Astrocyte (in vitro differentiated cells and primary cell): ENCODE data around the gene MRPL20.

Experiments
- CTCF ChIP-seq: IDR thresholded peaks from 2 replicates; pipeline ENCODE4 v1.5.1; 2011; ENCODE audit warnings: low read depth, mild to moderate bottlenecking, inconsistent platforms, low read length, moderate library complexity; ENCODE audit not compliant: insufficient read depth
- EZH2 ChIP-seq: IDR thresholded peaks from 2 replicates; pipeline ENCODE4 v1.6.1; 2012; ENCODE audit warnings: mild to moderate bottlenecking, low read length, inconsistent platforms; ENCODE audit not compliant: insufficient read depth

DNA sequence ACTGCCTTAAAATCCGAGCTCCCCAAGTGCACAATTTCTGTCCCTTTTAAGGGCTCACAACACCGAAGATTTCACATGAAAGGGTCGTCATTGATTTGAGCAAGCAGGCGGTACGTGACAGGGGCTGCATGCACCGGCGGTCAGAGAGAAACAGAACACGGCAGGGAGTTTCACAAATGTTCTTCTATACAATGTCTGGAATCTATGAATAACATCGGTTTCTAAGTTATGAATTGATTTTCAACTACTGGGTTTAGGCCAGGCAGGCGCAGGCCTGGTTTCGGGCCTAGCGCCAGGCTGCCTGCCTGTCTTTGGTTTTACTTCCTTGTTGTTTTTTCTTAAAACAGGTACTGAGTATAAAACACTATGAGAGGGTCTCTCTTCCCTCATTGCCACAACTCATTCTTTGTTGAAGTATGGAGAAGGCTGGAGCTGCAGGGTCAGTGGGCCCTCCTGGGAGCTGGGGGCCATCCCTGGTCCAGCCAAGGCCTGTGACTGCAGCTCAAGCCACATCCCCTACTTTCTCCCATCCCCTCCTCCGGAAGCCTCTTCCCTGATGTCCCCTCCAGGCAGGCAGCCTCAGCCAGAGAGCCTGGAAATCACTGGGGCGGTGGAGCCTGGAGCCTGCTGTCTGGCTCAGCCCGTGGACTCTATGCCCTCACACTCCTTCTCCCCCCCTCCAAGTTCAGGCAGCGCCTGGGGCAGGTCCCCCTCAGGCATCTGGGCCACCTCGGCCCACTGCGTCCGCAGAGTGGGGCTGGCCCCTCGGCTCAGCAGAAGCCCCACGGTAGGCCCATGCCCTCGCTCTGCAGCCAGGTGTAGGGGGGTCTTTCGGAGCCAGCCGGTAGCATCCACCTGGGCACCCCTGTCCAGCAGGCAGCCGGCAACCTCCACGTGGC is 11.6 kb upstream of the MRPL20 start:
- TF ChIP-seq EZH2 (no peak), CTCF (no peak)
